ENCODE results near the gene SUMO3.

Gene SUMO3

DNA sequence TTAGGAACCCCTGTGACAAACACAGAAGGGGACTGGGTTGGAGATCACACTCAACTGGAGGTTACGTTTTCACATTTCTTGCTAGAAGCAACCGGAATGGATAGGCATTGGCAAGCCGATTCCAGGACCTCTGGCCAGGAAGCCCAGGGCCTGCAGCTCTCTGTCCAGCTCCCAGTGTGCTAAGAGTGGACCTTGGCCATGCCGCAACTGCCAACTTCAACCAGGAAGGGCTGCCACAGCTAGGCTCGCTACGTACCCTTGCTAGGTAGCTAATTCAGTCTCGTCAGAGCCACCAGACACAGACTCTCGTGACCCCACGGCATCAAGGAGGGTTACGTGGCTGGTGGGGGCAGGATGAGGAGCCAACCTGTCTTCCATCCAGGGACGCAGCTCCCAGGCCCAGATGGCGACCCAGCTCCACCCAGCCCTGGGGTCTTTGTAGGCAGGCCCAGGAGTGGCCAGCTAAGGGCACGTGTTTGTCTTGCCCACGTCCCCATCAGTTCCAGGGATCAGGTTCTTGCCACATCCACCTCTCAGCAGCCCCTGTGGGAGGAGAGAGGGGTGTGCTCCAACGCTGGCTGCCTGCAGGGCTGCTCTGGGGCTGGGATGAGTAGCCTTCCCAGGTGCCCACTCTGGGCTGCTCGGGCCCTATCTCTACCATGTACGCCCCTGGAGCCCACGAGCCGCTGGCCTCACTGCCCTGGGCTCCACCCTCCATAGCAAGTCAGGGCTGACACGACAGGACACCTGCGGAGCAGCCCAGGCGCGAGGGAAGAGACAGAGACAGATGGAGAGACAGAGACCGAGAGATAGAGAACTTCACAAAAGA, 55.4 kb downstream of the SUMO3 start:
- DNase-seq (ENCODE audit: low read depth in 2 of 3, low spot score in 2 of 3), result no peak

DNA sequence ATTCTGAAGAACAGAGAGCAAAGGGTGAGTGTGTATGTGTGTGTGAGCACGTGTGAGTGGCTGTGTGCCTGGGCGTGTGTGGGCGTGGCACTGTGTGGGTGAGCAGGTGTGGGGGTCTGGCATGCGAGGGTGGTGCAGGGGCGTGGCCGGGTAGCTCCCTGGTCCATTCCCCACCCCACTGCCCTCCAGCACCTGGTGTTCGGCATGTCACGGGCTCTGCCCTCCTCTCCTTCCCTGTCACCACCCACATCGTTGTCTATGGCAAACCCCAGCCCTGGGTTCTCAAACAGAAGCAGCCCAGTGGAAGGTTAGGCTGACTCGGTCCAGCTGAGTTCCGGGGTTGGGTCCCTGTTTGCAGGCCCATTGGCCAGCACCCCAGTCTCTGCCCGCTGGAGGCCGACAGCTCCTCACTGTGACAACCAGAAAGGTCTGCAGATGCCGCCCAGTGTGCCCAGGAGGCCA, 56.1 kb downstream of the SUMO3 start:
- no peak for DNase-seq (ENCODE audit: low read depth in 2 of 3, low spot score in 2 of 3)

- DNase-seq (ENCODE audit: low read depth in 2 of 3, low spot score in 2 of 3), result no peak
Measured at GRCh38 chr21:44761011-44761729, 56.7 kb downstream of the SUMO3 start.

DNA sequence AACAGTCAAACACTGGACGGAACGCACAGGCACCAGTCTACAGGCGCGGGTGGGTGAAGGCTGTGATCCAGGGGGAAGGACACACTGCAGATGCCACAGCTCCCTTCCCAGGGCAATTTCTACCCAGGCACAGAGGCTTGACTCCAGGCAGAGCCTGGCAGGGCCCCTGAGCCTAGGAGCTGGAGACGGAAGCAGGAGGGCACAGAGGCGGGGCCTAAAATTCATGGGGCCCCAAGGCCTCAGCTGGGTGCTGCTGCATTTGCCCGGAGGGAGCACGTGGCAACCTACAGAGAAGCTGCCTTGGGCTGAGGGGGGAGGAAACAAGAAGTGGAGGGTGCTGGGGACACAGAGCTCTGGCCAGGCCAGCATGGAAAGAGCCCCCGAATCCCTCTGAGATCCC, 57.5 kb downstream of the SUMO3 start:
- DNase-seq (ENCODE audit: low read depth in 2 of 3, low spot score in 2 of 3), result no peak

- DNase-seq (ENCODE audit: low read depth in 2 of 3, low spot score in 2 of 3), result no peak
Measured at GRCh38 chr21:44759628-44760285, 58.1 kb downstream of the SUMO3 start.

DNA sequence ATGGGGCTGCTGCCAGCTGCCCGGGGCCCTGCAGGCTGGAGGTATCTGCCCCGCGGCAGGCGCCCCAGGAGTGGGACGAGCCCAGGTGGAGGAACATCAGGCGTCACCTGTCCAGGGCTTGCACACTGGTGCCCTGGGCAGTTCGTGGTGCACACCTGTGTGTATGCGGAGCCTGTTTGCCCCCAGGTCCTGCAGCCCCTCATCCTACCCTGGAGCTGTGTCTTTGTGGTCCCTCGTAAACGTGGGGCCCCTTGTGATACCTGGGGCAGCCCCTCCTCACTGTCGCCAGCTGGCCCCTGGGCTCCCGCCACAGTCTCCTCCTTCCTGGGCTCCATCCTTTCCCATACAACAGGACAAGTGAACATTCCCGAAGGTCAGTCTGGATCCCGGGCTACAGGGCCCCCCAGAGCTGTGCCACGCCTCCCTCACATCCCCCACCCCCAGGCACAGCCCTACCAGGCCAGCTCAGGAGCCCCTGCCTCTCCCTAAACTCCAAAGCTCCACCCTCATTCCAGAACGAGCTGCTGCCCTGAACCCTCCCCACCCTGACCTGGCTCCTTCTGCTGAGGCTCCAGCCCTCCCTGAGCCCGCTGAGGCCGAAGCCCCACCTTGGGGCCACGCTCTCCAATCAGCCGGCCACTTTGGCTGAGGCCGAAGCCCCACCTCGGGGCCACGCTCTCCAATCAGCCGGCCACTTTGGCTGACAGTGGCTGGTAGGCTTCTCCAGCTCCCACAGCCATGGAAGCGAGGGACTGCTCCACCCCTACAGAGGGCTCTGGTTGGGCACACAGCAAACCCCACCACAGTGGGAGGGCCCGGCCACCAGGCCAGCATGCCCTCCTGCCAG, 58.9 kb downstream of the SUMO3 start:
- no peak for DNase-seq (ENCODE audit: low read depth in 2 of 3, low spot score in 2 of 3)

- DNase-seq (ENCODE audit: low read depth in 2 of 3, low spot score in 2 of 3), result no peak
Measured at GRCh38 chr21:44758141-44758561, 59.7 kb downstream of the SUMO3 start.

GRCh38 chr21:44757731-44758130, 60.1 kb downstream of the SUMO3 start:
- DNase-seq (ENCODE audit: low read depth in 2 of 3, low spot score in 2 of 3), result no peak

- DNase-seq (ENCODE audit: low read depth in 2 of 3, low spot score in 2 of 3), result no peak
Measured at GRCh38 chr21:44756423-44757185, 61.3 kb downstream of the SUMO3 start.
